Parathyroid adenoma (tissue), 2 donors: ENCODE measurements around the gene TMEM161A.

Source experiments
- H2AFZ ChIP-seq: fragments of 300-600 bp; sonication (generic); one replicate; pipeline ENCODE4 v1.7.0; 2017; ENCODE audit warnings: antibody characterized with exemption, mild to moderate bottlenecking
- H3K27ac ChIP-seq: fragments of 300-600 bp; sonication (generic); one replicate; pipeline ENCODE4 v1.7.0; 2017
- H3K27me3 ChIP-seq: fragments of 300-600 bp; sonication (generic); one replicate; pipeline ENCODE4 v1.7.0; 2017; ENCODE audit warnings: low read length; ENCODE audit not compliant: control insufficient read depth, insufficient read depth
- H3K36me3 ChIP-seq: fragments of 300-600 bp; sonication (generic); one replicate; pipeline ENCODE4 v1.7.0; 2017; ENCODE audit warnings: low read length; ENCODE audit not compliant: control insufficient read depth, insufficient read depth
- H3K4me1 ChIP-seq: fragments of 300-600 bp; sonication (generic); one replicate; pipeline ENCODE4 v1.7.0; 2017; ENCODE audit warnings: control low read depth
- H3K4me2 ChIP-seq: fragments of 300-600 bp; sonication (generic); one replicate; pipeline ENCODE4 v1.7.0; 2017; ENCODE audit warnings: low read length
- H3K4me3 ChIP-seq: fragments of 300-600 bp; sonication (generic); one replicate; pipeline ENCODE4 v1.7.0; 2017; ENCODE audit warnings: low read depth, low read length
- H3K79me2 ChIP-seq: fragments of 300-600 bp; sonication (generic); one replicate; pipeline ENCODE4 v1.7.0; 2017; ENCODE audit warnings: control low read depth
- H3K9ac ChIP-seq: fragments of 300-600 bp; sonication (generic); one replicate; pipeline ENCODE4 v1.7.0; 2017; ENCODE audit warnings: mild to moderate bottlenecking
- H3K9me3 ChIP-seq: fragments of 300-600 bp; sonication (generic); one replicate; pipeline ENCODE4 v1.7.0; 2017; ENCODE audit warnings: low read length; ENCODE audit not compliant: control insufficient read depth
- CTCF ChIP-seq: fragments of 300-600 bp; sonication (generic); IDR thresholded peaks from one replicate; pipeline ENCODE4 v1.7.0; 2017; ENCODE audit warnings: antibody characterized with exemption, mild to moderate bottlenecking
- donor health status: primary hyperparathyroidism.

TMEM161A gene

GRCh38 chr19:19115954-19116353 is 22.3 kb downstream of the TMEM161A start:
- Histone ChIP-seq H3K4me1 (no peaks in the 10 kb centered on the region), H3K79me2 (no peaks in the 10 kb centered on the region), H3K9me3 (no peaks in the 10 kb centered on the region)

GRCh38 chr19:19113040-19113626 is 25.1 kb downstream of the TMEM161A start:
- no peak overlapping the region for H3K27ac ChIP-seq
- H3K9me3 ChIP-seq = no peaks in the 10 kb centered on the region
- H3K4me1 ChIP-seq = no peaks in the 10 kb centered on the region
- H3K4me3 ChIP-seq = no peak overlapping the region
- H3K9ac ChIP-seq = no peak overlapping the region
- H3K4me2 ChIP-seq = no peak overlapping the region
- TF ChIP-seq CTCF = no peak
- no peak overlapping the region for H2AFZ ChIP-seq
- H3K36me3 ChIP-seq = no peaks in the 10 kb centered on the region
- no peaks in the 10 kb centered on the region for H3K27me3 ChIP-seq
- no peaks in the 10 kb centered on the region for H3K79me2 ChIP-seq

More at GRCh38 chr19:19115954-19116353, 22.3 kb downstream of the TMEM161A start:
- Histone ChIP-seq H3K36me3 (no peaks in the 10 kb centered on the region), H2AFZ (no peak overlapping the region), H3K9ac (no peak overlapping the region), H3K27ac (no peak overlapping the region), H3K4me3 (no peak overlapping the region), H3K27me3 (no peaks in the 10 kb centered on the region), H3K4me2 (no peak overlapping the region)
- peak; percentile 29 for TF ChIP-seq CTCF

- Histone ChIP-seq H3K9ac (no peak overlapping the region), H3K36me3 (no peaks in the 10 kb centered on the region), H3K4me2 (no peak overlapping the region), H2AFZ (no peak overlapping the region), H3K27me3 (no peaks in the 10 kb centered on the region), H3K27ac (no peak overlapping the region), H3K9me3 (no peaks in the 10 kb centered on the region), H3K4me1 (no peaks in the 10 kb centered on the region), H3K4me3 (no peak overlapping the region), H3K79me2 (no peaks in the 10 kb centered on the region)
- TF ChIP-seq CTCF = no peak
These were observed 26.2 kb downstream of the TMEM161A start for GRCh38 chr19:19111967-19112580.

GRCh38 chr19:19111136-19111835 is 27.0 kb downstream of the TMEM161A start:
- Histone ChIP-seq H3K9me3 (no peaks in the 10 kb centered on the region), H2AFZ (no peak overlapping the region), H3K79me2 (no peaks in the 10 kb centered on the region), H3K36me3 (no peaks in the 10 kb centered on the region), H3K27ac (no peak overlapping the region), H3K27me3 (no peaks in the 10 kb centered on the region), H3K4me2 (no peak overlapping the region), H3K9ac (no peak overlapping the region), H3K4me1 (no peaks in the 10 kb centered on the region), H3K4me3 (no peak overlapping the region)
- no peak for TF ChIP-seq CTCF
